Pancreas (tissue), 10 donors: ENCODE data around the gene ACOXL. TPM values are rescaled to one million over a fixed set of nuclear protein-coding genes. Genes with fewer than 3 reads are reported as not detected.

Experiments used
- ATAC-seq, 4 donors: fragments of 200-7000 bp; cut with Tn5 transposase; one replicate each; pipeline versions ENCODE4 v1.8.0 to v1.9.1; 2020; ENCODE audit warnings: mild to moderate bottlenecking in 4 of 4, moderate library complexity in 4 of 4
- DNase-seq, 6 donors: peaks; one replicate each; pipeline ENCODE4 v3.0.0-alpha.2; 2020
- FAIRE-seq: peaks from 2 replicates; lab custom pipeline; 2012; peaks lifted over from hg19 to GRCh38; lab: Jason Lieb, UNC
- H3K27ac ChIP-seq, 4 donors: fragments of 200-600 bp; sonication (generic); 1 replicate in 3 of 4; 2 replicates in 1 of 4; pipeline versions ENCODE4 v1.5.0 to v1.8.0; 2020
- H3K27me3 ChIP-seq, 4 donors: fragments of 200-600 bp; one replicate each; pipeline ENCODE4 v1.8.0; 2021
- H3K36me3 ChIP-seq, 3 donors: fragments of 200-600 bp; sonication (generic) in 1 of 3; one replicate each; pipeline versions ENCODE4 v1.5.0 to v1.8.0; 2020 to 2021
- H3K4me1 ChIP-seq, 3 donors: fragments of 200-600 bp; one replicate each; pipeline ENCODE4 v1.8.0; 2021
- H3K4me3 ChIP-seq, 4 donors: fragments of 200-600 bp; sonication (generic) in 2 of 4; one replicate each; pipeline versions ENCODE4 v1.5.0 to v1.8.0; 2020 to 2021
- H3K9me3 ChIP-seq, 4 donors: fragments of 200-600 bp; one replicate each; pipeline ENCODE4 v1.8.0; 2021
- WGBS, 2 donors: extraction: QIAGEN DNeasy Blood & Tissue Kit; methylation state at CpG; one replicate each; pipeline ENCODE4 v1.1.7; 2013; 5-methylcytosine and 5-hydroxymethylcytosine counted together
- intact Hi-C, 3 donors: fragments of 100-400 bp; cut with DNase I; formaldehyde crosslinking; loops; one replicate each; pipeline versions ENCODE4 v1.11.1 to v1.14.2; 2022
- polyA plus RNA-seq, 2 donors: library from polyadenylated mRNA; stranded (reverse); fragments of 200-250 nt; gene quantifications; one replicate each; pipeline ENCODE4 v1.2.3, GENCODE V29; 2013
- total RNA-seq, 6 donors: library from RNA; stranded (reverse); fragmentation: NEBNext Ultra II Directional in 4 of 6; extraction: Animal tissue kit (Norgen Biotek cat#: 25700) in 4 of 6; gene quantifications; one replicate each; pipeline versions ENCODE4 v1.2.1 to v1.2.4, GENCODE V29; 2021 to 2023
- TF ChIP-seq, protein P1 (sequence below), 4 donors: fragments of 200-600 bp; sonication (generic) in 3 of 4; IDR thresholded peaks; one replicate each; pipeline versions ENCODE4 v1.5.0 to v1.8.0; 2021; ENCODE audit warnings: antibody characterized with exemption in 4 of 4
- donor health status: healthy with polysubstance abuse.
- donor health status: DM: no; HTN: no; CAD: no; lungs with moderate emphysema.
- donor health status: DM: no; HTN: no; CAD: no.
- donor health status: control.
- donor health status: control.
- donor health status: Bipolar disorder and iron deficiency.
- donor health status: DM: yes; HTN: yes; CAD: no.
- donor health status: DM: no; HTN: no; CAD: no.
- donor health status: DM: no; HTN: no; CAD: no.
- donor health status: DM: yes; HTN: yes; CAD: no.

The ACOXL gene
- total and polyA plus RNA-seq, 8 donors, result 0.06 to 0.75 (median 0.21) TPM; not detected in 2

- Histone ChIP-seq H3K9me3 (no peaks in the 10 kb centered on the region), H3K27ac (no peak overlapping the region), H3K4me1 (no peaks in the 10 kb centered on the region), H3K36me3 (no peaks in the 10 kb centered on the region), H3K27me3 (no peaks in the 10 kb centered on the region), H3K4me3 (no peak overlapping the region)
- 73 to 76% methylated on average over 2 of the region's 2 CpGs for WGBS, 2 donors
- TF ChIP-seq, protein P1, sequence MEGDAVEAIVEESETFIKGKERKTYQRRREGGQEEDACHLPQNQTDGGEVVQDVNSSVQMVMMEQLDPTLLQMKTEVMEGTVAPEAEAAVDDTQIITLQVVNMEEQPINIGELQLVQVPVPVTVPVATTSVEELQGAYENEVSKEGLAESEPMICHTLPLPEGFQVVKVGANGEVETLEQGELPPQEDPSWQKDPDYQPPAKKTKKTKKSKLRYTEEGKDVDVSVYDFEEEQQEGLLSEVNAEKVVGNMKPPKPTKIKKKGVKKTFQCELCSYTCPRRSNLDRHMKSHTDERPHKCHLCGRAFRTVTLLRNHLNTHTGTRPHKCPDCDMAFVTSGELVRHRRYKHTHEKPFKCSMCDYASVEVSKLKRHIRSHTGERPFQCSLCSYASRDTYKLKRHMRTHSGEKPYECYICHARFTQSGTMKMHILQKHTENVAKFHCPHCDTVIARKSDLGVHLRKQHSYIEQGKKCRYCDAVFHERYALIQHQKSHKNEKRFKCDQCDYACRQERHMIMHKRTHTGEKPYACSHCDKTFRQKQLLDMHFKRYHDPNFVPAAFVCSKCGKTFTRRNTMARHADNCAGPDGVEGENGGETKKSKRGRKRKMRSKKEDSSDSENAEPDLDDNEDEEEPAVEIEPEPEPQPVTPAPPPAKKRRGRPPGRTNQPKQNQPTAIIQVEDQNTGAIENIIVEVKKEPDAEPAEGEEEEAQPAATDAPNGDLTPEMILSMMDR (IDR thresholded peaks at IDR 0.05), result no peak
- DNase-seq, result no peak
- no peak for FAIRE-seq
- no peak for ATAC-seq
- intact Hi-C loops, result no loop called here
Measured at GRCh38 chr2:110970201-110970600, 237.8 kb downstream of the ACOXL start.

DNA sequence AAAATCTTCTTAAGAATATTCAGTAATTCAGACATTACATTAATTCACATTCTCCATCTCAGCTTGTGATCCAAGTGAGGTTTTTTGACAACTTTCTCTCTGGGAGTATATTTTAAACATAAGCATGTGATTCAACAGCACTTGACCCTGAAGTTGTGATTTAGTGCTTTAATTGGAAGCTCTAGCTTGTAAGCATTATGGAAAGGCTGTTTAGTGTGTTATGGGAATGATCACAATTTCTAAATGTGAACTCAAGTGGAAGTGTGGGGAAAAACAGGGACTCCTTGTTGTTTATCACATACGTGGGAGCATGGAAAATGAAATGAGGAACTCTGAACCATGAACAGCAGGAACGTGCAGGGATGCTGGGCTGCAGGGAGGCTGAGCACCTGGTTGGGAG, 239.4 kb downstream of the ACOXL start:
- H3K27me3 ChIP-seq, result no peaks in the 10 kb centered on the region

GRCh38 chr2:110973262-110973661, 240.9 kb downstream of the ACOXL start:
- 66 to 68% methylated on average over 2 of the region's 2 CpGs for WGBS, 2 donors
- no peak for FAIRE-seq
- Histone ChIP-seq H3K9me3 (no peaks in the 10 kb centered on the region), H3K4me1 (no peaks in the 10 kb centered on the region), H3K27me3 (no peaks in the 10 kb centered on the region), H3K27ac (no peak overlapping the region), H3K4me3 (no peak overlapping the region), H3K36me3 (no peaks in the 10 kb centered on the region)
- no peak for ATAC-seq
- intact Hi-C loops, result no loop called here
- TF ChIP-seq, protein P1 (IDR thresholded peaks at IDR 0.05), result no peak
- no peak for DNase-seq

More for the DNA sequence above, 239.4 kb downstream of the ACOXL start:
- intact Hi-C loops, result no loop called here
- FAIRE-seq, result no peak
- TF ChIP-seq, protein P1 (IDR thresholded peaks at IDR 0.05), result no peak
- Histone ChIP-seq H3K9me3 (no peaks in the 10 kb centered on the region), H3K27ac (no peak overlapping the region), H3K4me1 (no peaks in the 10 kb centered on the region), H3K36me3 (no peaks in the 10 kb centered on the region), H3K4me3 (no peak overlapping the region)
- WGBS, 2 donors, result 58 to 78% methylated on average over 2 of the region's 2 CpGs
- DNase-seq, result no peak
- no peak for ATAC-seq

DNA sequence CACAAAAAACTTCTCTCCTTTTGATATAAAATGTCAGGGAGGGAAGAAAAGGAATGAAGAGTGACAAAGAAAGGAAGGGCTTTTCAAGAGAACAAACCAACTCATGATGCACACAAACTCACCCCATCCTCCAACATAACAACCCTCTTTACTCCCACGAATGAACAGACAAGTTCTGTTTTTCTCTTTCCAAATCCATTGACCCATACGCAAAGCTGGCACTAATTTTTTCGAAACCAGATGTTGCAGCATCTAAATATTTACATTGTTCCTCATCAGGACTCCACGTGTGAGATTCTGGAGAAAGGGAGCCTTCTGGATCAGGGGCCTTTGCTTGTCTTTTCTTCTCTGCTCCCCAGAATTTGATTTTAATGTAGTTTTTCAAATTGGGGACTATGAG, 245.0 kb downstream of the ACOXL start:
- H3K9me3 ChIP-seq, result no peaks in the 10 kb centered on the region
- 63 to 72% methylated on average over 4 of the region's 4 CpGs for WGBS, 2 donors
- H3K4me1 ChIP-seq, result no peaks in the 10 kb centered on the region
- FAIRE-seq, result no peak
- no peaks in the 10 kb centered on the region for H3K27me3 ChIP-seq
- H3K36me3 ChIP-seq, result no peaks in the 10 kb centered on the region
- TF ChIP-seq, protein P1 (IDR thresholded peaks at IDR 0.05), result no peak
- ATAC-seq, result no peak
- no peak for DNase-seq
- H3K4me3 ChIP-seq, result no peak overlapping the region
- intact Hi-C loops, result no loop called here
- H3K27ac ChIP-seq, result no peak overlapping the region

GRCh38 chr2:110978148-110978547, 245.8 kb downstream of the ACOXL start:
- H3K4me3 ChIP-seq, result no peak overlapping the region
- TF ChIP-seq, protein P1 (IDR thresholded peaks at IDR 0.05), result no peak
- no peaks in the 10 kb centered on the region for H3K27me3 ChIP-seq
- no peaks in the 10 kb centered on the region for H3K9me3 ChIP-seq
- intact Hi-C loops, result no loop called here
- H3K27ac ChIP-seq, result no peak overlapping the region
- DNase-seq, result no peak
- no peak for ATAC-seq
- 79 to 89% methylated on average over 6 of the region's 6 CpGs for WGBS, 2 donors
- H3K36me3 ChIP-seq, result no peaks in the 10 kb centered on the region
- H3K4me1 ChIP-seq, result no peaks in the 10 kb centered on the region
- no peak for FAIRE-seq
